Astrocyte of the spinal cord (primary cell): Measurements from ENCODE around the gene LRP1-AS.
A peak's percentile ranks its signal among the peaks of the same experiment; 100 is the strongest.

Experiments
- DNase-seq: peaks from one replicate; pipeline ENCODE4 v3.0.0; 2011; ENCODE audit warnings: low read depth, low spot score
- H3K4me3 ChIP-seq: 2 replicates; pipeline ENCODE4 v1.5.1; 2011; ENCODE audit warnings: low read depth, mild to moderate bottlenecking, low read length, moderate library complexity
- CTCF ChIP-seq: IDR thresholded peaks from 2 replicates; pipeline ENCODE4 v1.5.1; 2012; ENCODE audit warnings: low read depth, mild to moderate bottlenecking, low read length, inconsistent platforms
- in situ Hi-C: cut with HindIII; loops from 2 replicates; pipeline ENCODE4 v1.10.0; 2017; ENCODE audit warnings: low sequenced_read_pairs

LRP1-AS gene

GRCh38 chr12:57110104-57111030 is 37.1 kb downstream of the LRP1-AS start:
- no peak for DNase-seq
- in situ Hi-C loops, result no loop called here
- peak overlapping the region; percentile 69 for H3K4me3 ChIP-seq
- no peak for TF ChIP-seq CTCF

- no peak for DNase-seq
- in situ Hi-C loops, result no loop called here
- TF ChIP-seq CTCF, result no peak
- peak overlapping the region; percentile 69 for H3K4me3 ChIP-seq
Observed at GRCh38 chr12:57109207-57110103, 38.0 kb downstream of the LRP1-AS start.

GRCh38 chr12:57107456-57108155 is 39.8 kb downstream of the LRP1-AS start:
- TF ChIP-seq CTCF, result no peak
- DNase-seq, result no peak
- in situ Hi-C loops, result no loop called here
- no peak overlapping the region for H3K4me3 ChIP-seq

GRCh38 chr12:57106021-57106708 is 41.3 kb downstream of the LRP1-AS start:
- TF ChIP-seq CTCF, result no peak
- no peak for DNase-seq
- in situ Hi-C loops, result no loop called here
- no peak overlapping the region for H3K4me3 ChIP-seq

GRCh38 chr12:57105011-57105753 is 42.2 kb downstream of the LRP1-AS start:
- DNase-seq, result no peak
- in situ Hi-C loops, result no loop called here
- no peak overlapping the region for H3K4me3 ChIP-seq
- TF ChIP-seq CTCF, result no peak
